Esophagus muscularis mucosa (tissue), 4 donors: Measurements from ENCODE around the gene ESRRB. TPM values are rescaled to one million over a fixed set of nuclear protein-coding genes. Genes with fewer than 3 reads are reported as not detected.

ENCODE experiments used
- DNase-seq: peaks from one replicate; pipeline ENCODE4 v3.0.0-alpha.2; 2017; ENCODE audit errors: extremely low spot score
- H3K27ac ChIP-seq, 4 donors: fragments of 200-600 bp; sonication (generic); replicated peaks in 1 of 4; 1 replicate in 3 of 4; 2 replicates in 1 of 4; pipeline ENCODE4 v1.5.1; 2016 to 2019; ENCODE audit warnings: mild to moderate bottlenecking in 1 of 4
- H3K27me3 ChIP-seq, 4 donors: fragments of 200-600 bp; sonication (generic); one replicate each; pipeline versions ENCODE4 v1.5.1 to v1.6.0; 2016 to 2019
- H3K36me3 ChIP-seq, 4 donors: fragments of 200-600 bp; sonication (generic); one replicate each; pipeline ENCODE4 v1.5.1; 2016 to 2019
- H3K4me1 ChIP-seq, 4 donors: fragments of 200-600 bp; sonication (generic); one replicate each; pipeline ENCODE4 v1.5.1; 2016 to 2019
- H3K4me3 ChIP-seq, 4 donors: fragments of 200-600 bp; sonication (generic); 1 replicate in 2 of 4; 2 replicates in 2 of 4; pipeline ENCODE4 v1.5.1; 2016 to 2019; ENCODE audit warnings: mild to moderate bottlenecking in 4 of 4, moderate library complexity in 1 of 4
- H3K9me3 ChIP-seq, 4 donors: fragments of 200-600 bp; sonication (generic); 1 replicate in 3 of 4; 2 replicates in 1 of 4; pipeline ENCODE4 v1.5.1; 2016 to 2019
- EP300 ChIP-seq: sonication (generic); formaldehyde crosslinking; IDR thresholded peaks from one replicate; pipeline ENCODE4 v1.6.1; 2017; ENCODE audit warnings: antibody characterized with exemption
- POLR2A ChIP-seq: fragments of 450-650 bp; IDR thresholded peaks from one replicate; pipeline ENCODE4 v1.6.1; 2017; ENCODE audit warnings: antibody characterized with exemption, moderate library complexity, mild to moderate bottlenecking, low read depth
- POLR2AphosphoS5 ChIP-seq, 2 donors: sonication (generic); formaldehyde crosslinking; IDR thresholded peaks; one replicate each; pipeline ENCODE4 v1.6.1; 2017; ENCODE audit warnings: antibody characterized with exemption in 2 of 2
- WGBS: methylation state at CpG from one replicate; pipeline ENCODE4 v1.1.5; 2018; 5-methylcytosine and 5-hydroxymethylcytosine counted together
- intact Hi-C: fragments of 100-400 bp; cut with DNase I; formaldehyde crosslinking; loops from one replicate; pipeline ENCODE4 v1.15.1; 2023
- total RNA-seq, 4 donors: library from RNA; depleted of rRNA; stranded (reverse); fragments of >200 nt; gene quantifications; one replicate each; pipeline versions ENCODE4 v1.1.0 to v1.2.1, GENCODE V29; 2016
- TF ChIP-seq, protein P1 (sequence below), 3 experiments: fragments of 200-600 bp in 2 of 3; fragments of 450-650 bp in 1 of 3; sonication (generic) in 2 of 3; IDR thresholded peaks; one replicate each; pipeline ENCODE4 v1.5.1; 2017 to 2019; ENCODE audit warnings: antibody characterized with exemption in 3 of 3, mild to moderate bottlenecking in 2 of 3, moderate library complexity in 1 of 3

ESRRB gene
- total RNA-seq, 4 donors from 2014 or later: 0.17 to 0.26 TPM; not detected in 2

DNA sequence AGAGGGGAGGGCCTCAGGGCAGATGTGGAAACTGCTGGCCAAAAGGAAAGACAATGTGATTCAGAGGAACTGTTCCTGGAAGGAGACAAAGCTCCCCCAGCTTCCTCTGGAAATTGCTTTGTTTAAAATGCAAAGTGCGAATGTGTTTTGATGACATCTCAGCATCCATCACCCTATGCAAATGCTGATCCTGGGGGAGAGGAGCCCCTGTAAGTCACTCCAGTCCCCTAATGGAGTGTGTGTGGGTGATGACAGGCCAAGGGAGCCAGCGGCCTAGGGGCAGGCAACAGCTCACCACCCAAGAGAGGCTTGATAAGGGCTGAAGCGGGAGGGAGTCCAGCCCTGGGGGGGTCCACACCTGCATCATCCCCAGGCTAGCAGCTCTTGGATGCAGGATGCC lies 134.2 kb downstream of the ESRRB start:
- H3K27ac ChIP-seq: no peak overlapping the region
- H3K4me3 ChIP-seq: no peak overlapping the region
- TF ChIP-seq, protein P1, sequence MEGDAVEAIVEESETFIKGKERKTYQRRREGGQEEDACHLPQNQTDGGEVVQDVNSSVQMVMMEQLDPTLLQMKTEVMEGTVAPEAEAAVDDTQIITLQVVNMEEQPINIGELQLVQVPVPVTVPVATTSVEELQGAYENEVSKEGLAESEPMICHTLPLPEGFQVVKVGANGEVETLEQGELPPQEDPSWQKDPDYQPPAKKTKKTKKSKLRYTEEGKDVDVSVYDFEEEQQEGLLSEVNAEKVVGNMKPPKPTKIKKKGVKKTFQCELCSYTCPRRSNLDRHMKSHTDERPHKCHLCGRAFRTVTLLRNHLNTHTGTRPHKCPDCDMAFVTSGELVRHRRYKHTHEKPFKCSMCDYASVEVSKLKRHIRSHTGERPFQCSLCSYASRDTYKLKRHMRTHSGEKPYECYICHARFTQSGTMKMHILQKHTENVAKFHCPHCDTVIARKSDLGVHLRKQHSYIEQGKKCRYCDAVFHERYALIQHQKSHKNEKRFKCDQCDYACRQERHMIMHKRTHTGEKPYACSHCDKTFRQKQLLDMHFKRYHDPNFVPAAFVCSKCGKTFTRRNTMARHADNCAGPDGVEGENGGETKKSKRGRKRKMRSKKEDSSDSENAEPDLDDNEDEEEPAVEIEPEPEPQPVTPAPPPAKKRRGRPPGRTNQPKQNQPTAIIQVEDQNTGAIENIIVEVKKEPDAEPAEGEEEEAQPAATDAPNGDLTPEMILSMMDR (IDR thresholded peaks at IDR 0.05): no peak
- TF ChIP-seq POLR2A: no peak
- no peak for TF ChIP-seq EP300
- no peak for TF ChIP-seq POLR2AphosphoS5 (IDR thresholded peaks at IDR 0.05)
- H3K9me3 ChIP-seq: no peaks in the 10 kb centered on the region
- H3K27me3 ChIP-seq: peaks cover 0 to 28% (median 0%) of the 10 kb centered on the region in 4 donors
- no peaks in the 10 kb centered on the region for H3K4me1 ChIP-seq
- H3K36me3 ChIP-seq: no peaks in the 10 kb centered on the region
- WGBS: 93% methylated on average over 3 of the region's 3 CpGs
- intact Hi-C loops: no loop called here
- DNase-seq: no peak

DNA sequence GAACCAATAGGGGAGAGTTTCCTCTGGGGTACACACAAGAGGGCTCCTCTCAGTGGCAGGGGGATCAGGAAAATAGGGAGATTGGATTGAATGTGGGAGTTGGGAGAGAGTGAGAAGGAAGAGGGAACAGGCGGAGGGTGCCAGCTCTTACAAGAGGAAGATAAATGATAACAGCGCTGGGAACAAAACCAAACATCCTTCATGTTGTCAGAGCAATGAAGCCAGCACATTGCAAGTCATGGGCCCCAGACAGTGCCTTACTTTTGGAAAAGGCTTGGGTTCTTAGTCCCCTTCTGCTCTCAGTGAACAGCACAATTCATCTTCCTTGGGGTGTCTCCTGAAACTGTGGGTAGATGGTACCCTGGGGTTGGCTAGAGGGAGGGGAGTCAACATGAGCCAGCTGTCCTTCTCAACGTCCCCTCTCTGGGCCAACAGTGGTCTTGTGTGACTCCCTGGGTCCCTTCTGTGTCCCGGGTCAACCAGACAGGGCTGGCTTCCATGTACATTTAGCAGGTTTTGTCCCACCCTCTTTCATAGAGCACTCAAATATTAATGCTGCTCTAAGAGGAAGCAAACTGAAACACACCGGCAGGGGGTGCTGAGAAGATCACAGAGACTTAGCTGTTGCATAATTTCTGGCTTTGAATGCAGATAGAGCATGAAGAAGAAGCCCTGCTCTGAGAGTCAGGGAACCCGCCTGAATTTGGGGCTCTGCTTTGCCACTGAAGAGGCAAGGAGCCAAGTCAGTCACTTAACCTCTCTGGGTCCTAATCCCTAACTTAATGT lies 138.5 kb downstream of the ESRRB start:
- WGBS: 46% methylated on average over 6 of the region's 6 CpGs
- intact Hi-C loops: no loop called here
- Histone ChIP-seq H3K9me3 (no peaks in the 10 kb centered on the region), H3K27me3 (peaks cover 0 to 9% (median 0%) of the 10 kb centered on the region in 4 donors), H3K4me3 (no peak overlapping the region), H3K36me3 (no peaks in the 10 kb centered on the region), H3K4me1 (no peaks in the 10 kb centered on the region), H3K27ac (no peak overlapping the region)
- TF ChIP-seq POLR2A: no peak
- TF ChIP-seq, protein P1 (IDR thresholded peaks at IDR 0.05): no peak
- no peak for TF ChIP-seq EP300
- TF ChIP-seq POLR2AphosphoS5 (IDR thresholded peaks at IDR 0.05): no peak
- DNase-seq: no peak

DNA sequence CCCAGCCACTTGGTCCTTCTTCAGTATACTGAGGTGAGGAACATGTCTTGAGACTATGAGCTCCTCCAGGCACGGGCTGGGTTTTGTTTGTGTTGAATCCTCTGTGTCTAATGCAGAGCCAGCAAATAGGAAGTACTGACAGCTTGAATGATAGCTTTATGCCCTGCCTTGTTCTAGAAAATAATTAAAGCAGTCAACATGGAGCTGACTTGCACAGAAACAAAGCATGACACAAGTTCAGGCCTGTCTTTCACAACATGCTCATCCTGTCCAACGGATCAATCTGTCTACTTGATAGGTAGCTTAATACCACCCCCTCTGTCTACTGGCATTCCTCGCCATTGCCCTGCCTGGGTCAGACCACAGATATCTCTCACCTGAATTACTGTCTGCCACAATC lies 140.9 kb downstream of the ESRRB start:
- H3K9me3 ChIP-seq: peaks cover 0 to 11% (median 8%) of the 10 kb centered on the region in 4 donors
- 51% methylated on average over 3 of the region's 3 CpGs for WGBS
- no peak overlapping the region for H3K4me3 ChIP-seq
- intact Hi-C loops: no loop called here
- no peak for TF ChIP-seq POLR2AphosphoS5 (IDR thresholded peaks at IDR 0.05)
- no peak for TF ChIP-seq POLR2A
- no peak for TF ChIP-seq EP300
- peaks cover 0 to 9% (median 0%) of the 10 kb centered on the region in 4 donors for H3K27me3 ChIP-seq
- no peaks in the 10 kb centered on the region for H3K4me1 ChIP-seq
- DNase-seq: no peak
- no peaks in the 10 kb centered on the region for H3K36me3 ChIP-seq
- H3K27ac ChIP-seq: no peak overlapping the region

DNA sequence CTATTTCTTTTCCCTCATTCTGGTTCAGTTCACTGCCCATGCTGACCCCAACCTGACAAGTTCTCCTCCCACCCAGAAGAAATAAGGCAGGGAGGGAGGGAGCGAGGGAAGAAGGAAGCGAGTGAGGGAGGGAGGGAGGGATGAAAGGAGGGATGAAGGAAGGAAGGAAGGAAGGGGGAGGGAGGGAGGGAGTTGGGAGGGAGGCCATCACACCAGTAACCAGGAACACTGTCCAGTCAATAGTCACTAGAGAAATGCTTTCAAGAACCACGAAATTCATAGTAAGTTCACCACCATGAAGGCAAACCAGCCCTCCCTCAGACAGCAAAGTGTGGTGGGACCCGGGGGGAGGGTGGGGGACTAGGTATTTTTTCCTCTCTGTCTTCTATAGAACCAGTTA lies 142.4 kb downstream of the ESRRB start:
- intact Hi-C loops: no loop called here
- H3K27me3 ChIP-seq: peaks cover 0 to 9% (median 0%) of the 10 kb centered on the region in 4 donors
- TF ChIP-seq, protein P1 (IDR thresholded peaks at IDR 0.05): no peak
- TF ChIP-seq POLR2A: no peak
- no peak for TF ChIP-seq EP300
- TF ChIP-seq POLR2AphosphoS5 (IDR thresholded peaks at IDR 0.05): no peak
- no peak overlapping the region for H3K4me3 ChIP-seq
- WGBS: 79% methylated on average over 3 of the region's 4 CpGs
- no peak overlapping the region for H3K27ac ChIP-seq
- no peaks in the 10 kb centered on the region for H3K36me3 ChIP-seq
- DNase-seq: no peak
- H3K9me3 ChIP-seq: peaks cover 0 to 18% (median 8%) of the 10 kb centered on the region in 4 donors
- no peaks in the 10 kb centered on the region for H3K4me1 ChIP-seq

DNA sequence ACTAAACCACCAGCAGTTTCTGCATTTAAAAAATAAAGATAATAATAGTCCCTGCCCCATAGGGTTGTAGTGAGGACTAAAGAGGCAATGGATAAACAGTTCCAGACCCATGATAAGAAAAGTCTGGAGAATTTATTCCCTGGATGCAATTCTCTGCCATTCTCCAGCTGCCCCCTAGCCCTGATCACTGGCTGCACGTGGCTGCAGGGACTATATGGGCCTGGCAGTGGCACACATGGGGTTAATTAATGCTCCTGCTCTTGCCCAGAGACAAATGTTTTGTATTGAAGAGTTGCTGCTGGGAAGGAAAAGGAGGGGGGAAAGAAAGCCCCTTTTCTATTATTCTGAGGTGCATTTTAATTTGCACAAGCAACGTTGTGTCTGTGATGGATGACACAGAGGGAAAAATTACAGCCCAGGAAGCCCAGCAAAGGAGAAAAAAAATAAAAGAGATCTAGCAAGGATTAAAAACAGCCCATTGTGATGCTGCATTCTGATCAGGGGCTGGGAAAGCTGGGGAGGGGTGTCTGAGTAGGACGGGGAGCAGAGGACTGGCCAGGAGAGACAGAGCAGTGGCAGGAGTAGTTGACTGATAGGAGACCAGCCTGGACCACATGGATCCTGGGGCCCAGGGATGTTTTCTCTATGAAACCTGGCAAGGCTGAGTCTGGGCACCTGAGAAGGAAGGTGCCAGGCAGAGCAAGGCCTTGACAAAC lies 149.3 kb downstream of the ESRRB start:
- Histone ChIP-seq H3K27ac (no peak overlapping the region), H3K4me1 (no peaks in the 10 kb centered on the region), H3K27me3 (no peaks in the 10 kb centered on the region), H3K4me3 (no peak overlapping the region), H3K36me3 (no peaks in the 10 kb centered on the region), H3K9me3 (peaks cover 0 to 18% (median 8%) of the 10 kb centered on the region in 4 donors)
- TF ChIP-seq, protein P1 (IDR thresholded peaks at IDR 0.05): no peak
- TF ChIP-seq POLR2AphosphoS5 (IDR thresholded peaks at IDR 0.05) (no peak), EP300 (no peak), POLR2A (no peak)
- intact Hi-C loops: no loop called here
- WGBS: 26% methylated on average over 3 of the region's 3 CpGs
- DNase-seq: no peak
